Activated T-helper 2 cell treated with anti-CD3 and anti-CD28 coated beads, Interferon-gamma antibody, Interleukin-2, Interleukin-4, amounts not matched to agents 10 μg/mL and 5 μg/mL and 100 μg/mL, durations not matched to agents 14 hours and 24 hours and 36 hours (primary cell): ENCODE results near the gene DDX42. TPM values are rescaled to one million over a fixed set of nuclear protein-coding genes. Genes with fewer than 3 reads are reported as not detected.

Experiments
- DNase-seq: peaks from one replicate; pipeline ENCODE4 v3.0.0; 2021; ENCODE audit warnings: low spot score
- H3K27ac Mint-ChIP-seq: one replicate; pipeline ENCODE4 v1.8.0; 2021; ENCODE audit warnings: mixed read lengths
- H3K27me3 Mint-ChIP-seq: one replicate; pipeline ENCODE4 v1.8.0; 2021; ENCODE audit warnings: low read depth, mixed read lengths
- H3K36me3 Mint-ChIP-seq: one replicate; pipeline ENCODE4 v1.8.0; 2021; ENCODE audit warnings: low read depth, mixed read lengths
- H3K4me1 Mint-ChIP-seq: one replicate; pipeline ENCODE4 v1.8.0; 2021; ENCODE audit warnings: low read depth, mixed read lengths
- H3K4me3 Mint-ChIP-seq: one replicate; pipeline ENCODE4 v1.8.0; 2021; ENCODE audit warnings: low read depth, mild to moderate bottlenecking, moderate library complexity, mixed read lengths
- H3K9me3 Mint-ChIP-seq: one replicate; pipeline ENCODE4 v1.8.0; 2021; ENCODE audit warnings: mixed read lengths
- intact Hi-C: fragments of 100-400 bp; cut with micrococcal nuclease; formaldehyde crosslinking; loops from one replicate; pipeline ENCODE4 v1.15.1; 2023
- total RNA-seq: library from RNA; stranded (reverse); gene quantifications from 2 replicates; pipeline ENCODE4 v1.2.3, GENCODE V29; 2022

DDX42 gene
- total RNA-seq, 1 donor from 2014 or later = 138 TPM

DNA sequence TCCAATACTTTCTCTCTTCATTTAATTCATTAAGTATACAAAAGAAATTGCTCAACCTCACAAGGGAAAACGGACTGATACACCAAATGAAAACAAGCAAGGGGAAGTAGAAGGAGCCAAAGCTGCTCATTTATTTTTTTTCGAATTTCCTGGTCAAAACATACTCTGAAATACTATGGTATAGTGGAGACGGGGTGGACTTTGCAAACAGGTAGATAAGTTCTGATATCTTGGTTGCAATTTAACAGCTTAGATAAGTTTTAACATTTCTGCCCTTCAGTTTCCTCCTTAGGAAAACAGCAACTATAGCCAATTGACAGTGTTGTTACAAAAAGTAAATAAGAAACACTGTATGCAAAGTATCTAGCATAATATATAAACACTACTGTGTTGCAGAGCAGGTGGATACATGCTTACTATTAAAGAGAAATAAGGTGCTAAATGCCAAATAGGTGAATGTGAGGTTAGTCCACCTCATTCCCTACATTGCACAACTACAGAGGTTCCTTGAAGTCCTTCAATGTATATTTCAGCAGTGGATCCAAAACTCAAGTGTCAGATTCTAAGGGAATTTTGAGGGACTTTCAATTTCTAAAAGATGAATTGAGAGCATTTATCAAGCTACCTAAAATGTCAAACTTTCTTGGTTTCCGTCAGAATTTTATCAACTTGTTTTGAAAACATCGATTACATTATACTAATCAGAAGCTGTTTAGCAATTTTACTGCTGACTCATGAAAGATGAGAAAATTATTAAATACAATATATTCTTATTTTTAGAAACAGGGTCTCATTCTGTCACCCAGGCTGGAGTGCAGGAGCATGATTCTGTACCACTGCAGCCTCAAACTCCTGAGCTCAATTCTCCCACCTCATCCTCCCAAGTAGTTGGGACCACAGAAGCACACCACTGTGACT, 11.6 kb upstream of the DDX42 start:
- intact Hi-C loops = no loop called here
- Mint-ChIP-seq H3K4me3 (no peak overlapping the region), H3K27ac (no peak overlapping the region), H3K36me3 (peaks cover 81% of the 10 kb centered on the region), H3K27me3 (no peaks in the 10 kb centered on the region), H3K9me3 (no peaks in the 10 kb centered on the region), H3K4me1 (peaks cover 18% of the 10 kb centered on the region)
- no peak for DNase-seq

DNA sequence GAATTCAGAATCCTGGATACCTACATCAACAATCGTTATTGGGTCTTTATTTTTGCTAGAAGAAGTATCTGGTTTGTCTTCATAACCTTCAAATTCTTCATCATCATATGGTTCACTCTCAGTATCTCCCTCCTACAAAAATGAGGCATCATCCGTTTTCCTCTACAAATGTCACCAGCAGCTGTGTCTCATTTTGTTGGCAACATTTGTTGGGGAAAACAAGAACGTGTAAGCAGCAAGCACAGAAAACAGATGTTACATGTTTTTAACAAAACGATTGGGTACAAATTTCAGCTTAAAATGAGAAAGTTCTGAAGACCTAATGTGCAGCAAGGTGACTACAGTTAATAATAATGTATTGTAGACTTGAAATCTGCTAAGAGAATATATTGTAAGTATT, 9.3 kb upstream of the DDX42 start:
- peaks cover 78% of the 10 kb centered on the region for H3K36me3 Mint-ChIP-seq
- H3K4me3 Mint-ChIP-seq = no peak overlapping the region
- H3K27ac Mint-ChIP-seq = no peak overlapping the region
- peaks cover 24% of the 10 kb centered on the region for H3K4me1 Mint-ChIP-seq
- no peaks in the 10 kb centered on the region for H3K9me3 Mint-ChIP-seq
- DNase-seq = no peak
- intact Hi-C loops = no loop called here
- no peaks in the 10 kb centered on the region for H3K27me3 Mint-ChIP-seq

DNA sequence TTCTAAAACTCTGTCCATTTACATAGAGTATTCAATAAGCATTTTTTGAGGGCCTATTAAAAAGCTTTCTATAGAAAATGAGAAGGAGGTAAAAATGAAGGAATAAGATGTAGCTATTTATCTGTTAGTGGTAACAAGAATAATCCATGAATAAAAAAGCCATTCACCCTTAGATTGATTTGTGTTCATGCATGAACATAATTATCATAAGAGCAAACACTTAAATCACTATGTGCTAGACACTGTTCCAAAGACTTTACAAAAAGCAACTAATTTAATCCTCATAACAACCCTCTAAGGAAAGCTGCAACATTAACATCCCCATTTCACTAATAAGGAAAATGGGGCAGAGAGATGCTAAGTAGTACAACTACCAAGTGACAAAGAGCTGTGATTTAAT, 7.2 kb upstream of the DDX42 start:
- no peak overlapping the region for H3K27ac Mint-ChIP-seq
- DNase-seq = no peak
- intact Hi-C loops = no loop called here
- peaks cover 67% of the 10 kb centered on the region for H3K36me3 Mint-ChIP-seq
- no peaks in the 10 kb centered on the region for H3K9me3 Mint-ChIP-seq
- no peaks in the 10 kb centered on the region for H3K27me3 Mint-ChIP-seq
- peaks cover 28% of the 10 kb centered on the region for H3K4me1 Mint-ChIP-seq
- no peak overlapping the region for H3K4me3 Mint-ChIP-seq

DNA sequence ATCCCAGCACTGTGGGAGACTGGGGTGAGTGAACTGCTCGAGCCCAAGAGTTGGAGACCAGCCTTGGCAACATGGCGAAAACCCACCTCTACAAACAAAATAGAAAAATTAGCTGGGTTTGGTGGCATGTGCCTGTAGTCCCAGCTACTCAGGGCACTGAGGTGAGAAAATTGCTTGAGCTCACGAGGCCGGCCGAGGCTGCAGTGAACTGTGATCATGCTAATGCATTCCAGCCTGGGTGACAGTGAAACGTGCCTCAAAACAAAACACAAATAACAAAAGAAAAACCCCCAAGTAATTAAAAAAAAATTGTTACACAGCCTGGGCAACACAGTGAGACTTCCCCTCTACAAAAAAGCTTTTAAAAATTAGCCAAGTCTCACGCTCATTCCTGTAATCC, 5.5 kb upstream of the DDX42 start:
- no peak overlapping the region for H3K27ac Mint-ChIP-seq
- H3K4me1 Mint-ChIP-seq = peaks cover 25% of the 10 kb centered on the region

DNA sequence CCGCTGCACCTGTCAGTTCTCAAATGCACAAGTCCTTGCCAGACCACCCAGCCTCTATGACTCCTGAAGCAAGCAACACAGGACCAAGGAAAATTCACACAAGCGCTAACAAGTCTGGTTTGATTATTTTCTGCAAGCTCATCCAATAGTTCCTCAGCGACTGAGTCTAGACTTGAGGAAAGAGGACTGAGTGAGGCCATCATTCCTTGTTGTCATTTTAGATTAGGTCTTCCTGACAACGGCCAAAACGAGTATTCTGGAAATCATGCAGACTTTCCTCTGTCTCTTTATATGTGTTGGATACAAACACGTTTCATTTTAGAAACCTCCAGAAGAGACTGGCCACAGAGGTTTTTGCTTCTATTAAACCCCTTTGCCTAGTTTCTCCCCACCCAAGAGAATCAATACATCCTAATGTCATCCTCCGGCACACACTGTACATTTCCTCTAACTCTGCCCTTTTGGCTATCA, 1.1 kb upstream of the DDX42 start:
- Mint-ChIP-seq H3K9me3 (no peaks in the 10 kb centered on the region), H3K4me1 (peaks cover 32% of the 10 kb centered on the region), H3K4me3 (peak overlapping the region; percentile 92), H3K27me3 (no peaks in the 10 kb centered on the region), H3K27ac (peak overlapping the region; percentile 99), H3K36me3 (peaks cover 56% of the 10 kb centered on the region)
- DNase-seq = no peak
- intact Hi-C loops = loop anchor here (1.0 to 10.0 kb wide), 7 partner anchors 31 to 732 kb away; partner anchors contain the start of genes CEP95, DCAF7, DDX5 and FTSJ3

More for the DNA sequence above, 5.5 kb upstream of the DDX42 start:
- Mint-ChIP-seq H3K4me3 (no peak overlapping the region), H3K9me3 (no peaks in the 10 kb centered on the region), H3K27me3 (no peaks in the 10 kb centered on the region), H3K36me3 (peaks cover 64% of the 10 kb centered on the region)
- intact Hi-C loops = no loop called here
- DNase-seq = no peak

DNA sequence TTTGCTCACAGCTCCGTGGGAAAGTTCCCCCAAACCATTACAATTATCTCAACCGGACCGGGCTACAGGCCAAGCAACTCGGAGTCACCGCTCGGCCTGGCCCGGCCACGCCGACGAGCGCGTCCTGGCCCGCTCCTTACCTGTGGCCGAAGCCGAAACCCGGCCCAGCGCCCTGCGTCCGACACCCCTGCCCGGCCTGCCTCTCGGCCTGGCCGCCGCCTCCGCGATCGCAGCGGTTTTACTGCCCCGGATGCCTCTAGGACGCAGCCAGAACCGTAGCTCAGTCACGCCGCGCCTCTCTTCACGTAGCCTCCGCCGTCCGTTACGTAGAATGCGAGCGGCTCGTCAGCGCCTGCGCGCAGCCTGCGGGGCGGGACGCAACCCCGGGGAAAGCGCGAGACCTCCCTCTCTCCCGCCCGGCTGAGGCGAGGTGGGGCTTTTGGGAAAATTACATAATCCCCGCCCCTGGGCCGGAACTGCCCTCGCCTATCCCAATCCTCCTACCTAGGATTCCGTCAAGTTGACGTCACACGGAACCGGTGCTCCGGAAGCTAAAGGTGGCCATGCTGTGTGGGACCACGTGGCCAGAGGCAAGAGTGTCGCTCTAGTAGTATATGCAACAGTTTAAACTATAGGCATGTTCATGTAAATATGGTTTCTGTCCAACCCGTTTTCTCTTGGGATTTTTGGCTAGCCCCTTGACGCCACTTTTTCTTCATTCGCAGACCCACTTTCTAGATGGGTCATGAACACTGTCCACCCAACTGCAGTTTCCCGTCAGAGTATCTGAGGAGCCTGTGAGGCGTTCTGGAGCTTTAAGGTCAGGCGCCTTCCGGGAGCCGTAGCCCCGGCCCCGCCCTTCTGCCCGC, 464 bp upstream of the DDX42 start, which contains the start of gene CCDC47:
CCDC47 (minus strand) TSS at position 326 of the 869 bp plus-strand sequence. CDS start 7,422 bp downstream, outside the sequence.
- intact Hi-C loops = loop anchor here (1.0 to 10.0 kb wide), 7 partner anchors 31 to 731 kb away; partner anchors contain the start of genes CEP95, DCAF7, DDX5 and FTSJ3
- Mint-ChIP-seq H3K27me3 (no peaks in the 10 kb centered on the region), H3K4me1 (peaks cover 36% of the 10 kb centered on the region), H3K36me3 (peaks cover 58% of the 10 kb centered on the region), H3K27ac (peak within 1 kb of the TSS; percentile 99), H3K9me3 (no peaks in the 10 kb centered on the region), H3K4me3 (peak within 1 kb of the TSS; percentile 92)
- DNase-seq = peak; percentile 99

DNA sequence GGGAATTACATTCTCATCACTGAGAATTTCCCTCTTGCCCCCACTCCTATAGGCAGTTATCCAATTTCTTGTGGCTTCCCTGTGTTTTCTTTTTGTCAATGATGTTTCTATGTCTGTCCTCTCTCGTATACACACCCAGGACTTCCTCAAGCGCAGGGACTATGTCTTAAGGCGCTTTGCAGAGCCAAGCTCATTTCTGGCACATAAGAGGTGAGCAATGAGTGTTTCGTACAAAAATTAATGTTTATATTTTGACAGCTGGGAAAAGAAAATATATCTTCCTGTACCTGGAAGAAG, 947 bp downstream of the DDX42 start:
- Mint-ChIP-seq H3K27me3 (no peaks in the 10 kb centered on the region), H3K9me3 (no peaks in the 10 kb centered on the region), H3K4me3 (peak overlapping the region; percentile 92), H3K4me1 (peaks cover 43% of the 10 kb centered on the region), H3K36me3 (peaks cover 64% of the 10 kb centered on the region), H3K27ac (peak overlapping the region; percentile 99)
- no peak for DNase-seq
- intact Hi-C loops = loop anchor here (10.0 kb wide), 1 partner anchor 730 kb away; the partner anchor contains the start of genes CEP95 and DDX5

DNA sequence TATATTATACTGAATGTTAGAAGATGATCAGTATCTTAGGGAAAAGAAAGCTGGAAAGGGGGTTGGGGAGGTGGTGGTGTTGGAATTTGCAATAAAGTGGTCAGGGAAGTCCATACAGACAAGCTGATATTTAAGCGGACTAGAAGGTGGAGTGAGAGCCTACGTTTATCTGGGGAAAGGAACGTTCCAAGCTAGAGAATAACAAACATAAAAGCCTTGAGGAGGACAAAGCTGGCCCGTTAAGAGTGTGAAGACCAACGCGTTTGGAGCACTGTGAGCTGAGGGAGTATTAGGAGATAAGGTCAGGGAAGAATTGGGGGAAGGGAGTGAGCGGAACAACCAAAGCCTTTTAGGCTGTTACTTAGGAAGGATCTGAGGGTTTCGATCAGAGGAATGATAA, 1.4 kb downstream of the DDX42 start:
- Mint-ChIP-seq H3K36me3 (peaks cover 64% of the 10 kb centered on the region), H3K27ac (peak overlapping the region; percentile 99), H3K4me3 (peak overlapping the region; percentile 92), H3K9me3 (no peaks in the 10 kb centered on the region), H3K4me1 (peaks cover 43% of the 10 kb centered on the region), H3K27me3 (no peaks in the 10 kb centered on the region)
- intact Hi-C loops = loop anchor here (10.0 kb wide), 1 partner anchor 729 kb away; the partner anchor contains the start of genes CEP95 and DDX5
- no peak for DNase-seq

DNA sequence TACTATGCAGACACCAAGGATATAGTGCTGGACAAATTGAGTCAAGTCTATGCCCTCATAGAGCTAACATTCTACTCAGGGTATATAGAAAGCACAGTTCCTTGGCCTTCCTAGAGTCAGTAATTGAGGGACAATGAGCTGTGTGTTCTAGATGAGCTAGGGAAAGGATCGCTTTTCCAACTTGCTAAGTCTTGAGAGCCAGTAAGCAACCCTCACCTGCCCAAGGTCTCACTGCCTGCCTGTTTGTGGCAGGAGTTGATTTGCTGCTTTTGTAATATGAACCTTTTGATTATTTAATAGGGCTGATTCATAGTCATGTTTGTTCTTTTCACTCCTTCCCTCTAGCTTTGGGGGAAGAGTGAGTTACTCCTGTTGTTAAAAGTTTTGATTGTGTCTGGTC, 6.5 kb downstream of the DDX42 start:
- no peaks in the 10 kb centered on the region for H3K9me3 Mint-ChIP-seq
- no peak for DNase-seq
- H3K4me1 Mint-ChIP-seq = peaks cover 54% of the 10 kb centered on the region
- peak overlapping the region; percentile 9 for H3K27ac Mint-ChIP-seq
- peaks cover 59% of the 10 kb centered on the region for H3K36me3 Mint-ChIP-seq
- intact Hi-C loops = no loop called here
- H3K4me3 Mint-ChIP-seq = no peak overlapping the region
- no peaks in the 10 kb centered on the region for H3K27me3 Mint-ChIP-seq

DNA sequence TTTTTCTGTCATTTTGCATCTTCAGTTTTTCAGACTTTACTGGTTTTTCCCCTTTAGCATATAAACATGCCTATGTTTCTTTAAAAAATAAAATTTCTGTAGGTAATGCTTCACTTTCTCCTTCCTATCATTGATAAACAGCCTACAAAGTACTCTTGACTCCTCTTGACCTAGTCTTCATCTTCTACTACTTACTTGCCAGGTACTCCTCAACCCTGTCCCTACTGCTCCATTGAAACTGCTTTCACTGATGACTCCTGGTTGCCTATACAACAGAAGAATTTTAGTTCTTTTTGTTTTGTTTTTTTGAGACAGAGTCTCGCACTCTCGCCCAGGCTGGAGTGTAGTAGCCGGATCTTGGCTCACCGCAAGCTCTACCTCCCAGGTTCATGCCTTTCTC, 7.0 kb downstream of the DDX42 start:
- H3K36me3 Mint-ChIP-seq = peaks cover 61% of the 10 kb centered on the region
- DNase-seq = no peak
- no peaks in the 10 kb centered on the region for H3K27me3 Mint-ChIP-seq
- H3K4me1 Mint-ChIP-seq = peaks cover 54% of the 10 kb centered on the region
- H3K9me3 Mint-ChIP-seq = no peaks in the 10 kb centered on the region
- intact Hi-C loops = no loop called here
- no peak overlapping the region for H3K4me3 Mint-ChIP-seq
- H3K27ac Mint-ChIP-seq = peak overlapping the region; percentile 29

DNA sequence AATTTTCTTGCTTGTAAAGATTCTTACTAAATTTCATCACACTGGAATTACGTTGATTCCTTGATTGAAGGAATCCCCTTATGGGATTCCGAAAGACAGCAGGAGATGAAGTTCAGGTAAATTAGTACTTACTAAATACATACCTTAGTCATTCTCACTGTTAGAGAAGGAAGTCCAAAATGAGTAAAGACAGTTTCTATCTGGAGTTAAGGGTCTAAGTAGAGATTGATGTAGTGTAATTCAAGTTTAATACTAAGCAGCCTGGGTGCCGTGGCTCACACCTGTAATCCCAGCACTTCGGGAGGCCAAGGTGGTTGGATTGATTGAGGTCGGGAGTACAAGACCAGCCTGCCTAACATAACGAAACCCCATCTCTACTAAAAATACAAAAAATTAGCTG, 9.6 kb downstream of the DDX42 start:
- H3K27me3 Mint-ChIP-seq = no peaks in the 10 kb centered on the region
- peak overlapping the region; percentile 18 for H3K27ac Mint-ChIP-seq
- H3K4me3 Mint-ChIP-seq = no peak overlapping the region
- no peaks in the 10 kb centered on the region for H3K9me3 Mint-ChIP-seq
- H3K36me3 Mint-ChIP-seq = peaks cover 52% of the 10 kb centered on the region
- H3K4me1 Mint-ChIP-seq = peaks cover 39% of the 10 kb centered on the region
- intact Hi-C loops = no loop called here
- no peak for DNase-seq

DNA sequence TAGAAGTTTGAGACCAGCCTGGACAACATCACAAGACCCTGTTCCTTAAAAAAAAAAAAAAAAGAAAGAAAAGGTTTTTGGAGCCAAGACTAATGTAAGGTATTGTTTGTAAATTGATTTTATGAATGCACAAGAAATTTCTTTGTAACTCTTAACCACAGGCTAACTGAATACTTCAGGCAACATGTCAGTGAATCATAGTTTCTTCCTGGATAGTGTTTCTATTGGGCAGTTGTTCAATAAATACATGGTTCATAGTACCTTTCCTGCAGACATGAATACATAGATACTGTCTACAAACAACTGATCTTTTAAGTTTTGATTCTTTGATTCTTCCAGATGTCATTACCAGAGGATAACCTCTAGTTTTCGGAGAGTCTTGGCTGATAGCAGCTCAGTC, 11.6 kb downstream of the DDX42 start:
- Mint-ChIP-seq H3K9me3 (no peaks in the 10 kb centered on the region), H3K4me3 (no peak overlapping the region), H3K27ac (no peak overlapping the region), H3K27me3 (no peaks in the 10 kb centered on the region), H3K36me3 (peaks cover 47% of the 10 kb centered on the region), H3K4me1 (peaks cover 30% of the 10 kb centered on the region)
- no peak for DNase-seq
- intact Hi-C loops = no loop called here
